ENCODE results near the gene STIMATE.
A peak's percentile ranks its signal among the peaks of the same experiment; 100 is the strongest.

Gene STIMATE

DNA sequence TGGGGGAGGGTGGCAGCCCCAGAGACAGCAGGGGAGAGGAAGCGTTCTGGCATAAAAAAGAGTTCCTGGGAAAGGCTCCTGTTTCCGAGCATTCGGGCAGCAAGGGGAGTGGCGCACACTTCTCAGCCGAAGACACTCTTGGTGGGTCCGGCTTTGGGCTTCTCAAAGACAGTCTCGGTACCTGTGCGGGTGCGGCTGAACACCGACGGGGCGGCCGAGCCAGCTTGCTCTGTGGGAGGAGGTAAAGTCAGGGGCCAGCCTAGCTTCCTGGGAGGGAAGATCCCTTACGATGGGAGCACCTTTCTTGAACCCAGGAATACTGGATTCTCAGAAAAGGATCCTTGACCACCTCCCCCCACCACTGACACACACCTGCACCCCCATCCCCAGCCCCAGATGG lies 64.1 kb downstream of the STIMATE start:
- ChIA-PET CTCF (no interaction called here), POLR2A (ENCODE audit: low non-redundant PET) (no interaction called here)
- no peak for DNase-seq (ENCODE audit: low spot score)
- no peak overlapping the region for H3K27ac ChIP-seq
- TF ChIP-seq, protein P1, sequence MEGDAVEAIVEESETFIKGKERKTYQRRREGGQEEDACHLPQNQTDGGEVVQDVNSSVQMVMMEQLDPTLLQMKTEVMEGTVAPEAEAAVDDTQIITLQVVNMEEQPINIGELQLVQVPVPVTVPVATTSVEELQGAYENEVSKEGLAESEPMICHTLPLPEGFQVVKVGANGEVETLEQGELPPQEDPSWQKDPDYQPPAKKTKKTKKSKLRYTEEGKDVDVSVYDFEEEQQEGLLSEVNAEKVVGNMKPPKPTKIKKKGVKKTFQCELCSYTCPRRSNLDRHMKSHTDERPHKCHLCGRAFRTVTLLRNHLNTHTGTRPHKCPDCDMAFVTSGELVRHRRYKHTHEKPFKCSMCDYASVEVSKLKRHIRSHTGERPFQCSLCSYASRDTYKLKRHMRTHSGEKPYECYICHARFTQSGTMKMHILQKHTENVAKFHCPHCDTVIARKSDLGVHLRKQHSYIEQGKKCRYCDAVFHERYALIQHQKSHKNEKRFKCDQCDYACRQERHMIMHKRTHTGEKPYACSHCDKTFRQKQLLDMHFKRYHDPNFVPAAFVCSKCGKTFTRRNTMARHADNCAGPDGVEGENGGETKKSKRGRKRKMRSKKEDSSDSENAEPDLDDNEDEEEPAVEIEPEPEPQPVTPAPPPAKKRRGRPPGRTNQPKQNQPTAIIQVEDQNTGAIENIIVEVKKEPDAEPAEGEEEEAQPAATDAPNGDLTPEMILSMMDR (conservative IDR thresholded peaks at IDR 0.05; ENCODE audit: low read depth), result no peak

- POLR2A ChIA-PET (ENCODE audit: low non-redundant PET), result no interaction called here
- DNase-seq (ENCODE audit: low spot score), result peak; percentile 60
- peak overlapping the region; percentile 55 for H3K27ac ChIP-seq
- CTCF ChIA-PET, result no interaction called here
- TF ChIP-seq, protein P1 (conservative IDR thresholded peaks at IDR 0.05; ENCODE audit: low read depth), result no peak
Observed at GRCh38 chr3:52831500-52832301, 65.6 kb downstream of the STIMATE start.

GRCh38 chr3:52830535-52831258 lies 66.7 kb downstream of the STIMATE start, which contains the start of gene ITIH4:
ITIH4 (minus strand) TSS chr3:52830672; CDS start chr3:52830642, 30 bp downstream.
- no peak for DNase-seq (ENCODE audit: low spot score)
- ChIA-PET POLR2A (ENCODE audit: low non-redundant PET) (no interaction called here), CTCF (no interaction called here)
- H3K27ac ChIP-seq, result peak within 1 kb of the TSS; percentile 55
- TF ChIP-seq, protein P1 (conservative IDR thresholded peaks at IDR 0.05; ENCODE audit: low read depth), result no peak

GRCh38 chr3:52829906-52830463 lies 67.4 kb downstream of the STIMATE start:
- ChIA-PET CTCF (interaction anchor here (1.0 kb wide), 1 partner anchor 9 kb away, joined by 3 read pairs; no protein-coding TSS in a partner anchor), POLR2A (ENCODE audit: low non-redundant PET) (no interaction called here)
- TF ChIP-seq, protein P1 (conservative IDR thresholded peaks at IDR 0.05; ENCODE audit: low read depth), result no peak
- DNase-seq (ENCODE audit: low spot score), result no peak
- peak overlapping the region; percentile 10; the same call in 1 of the 2 replicates for H3K27ac ChIP-seq

GRCh38 chr3:52829482-52829881 lies 67.9 kb downstream of the STIMATE start:
- H3K27ac ChIP-seq, result no peak overlapping the region
- POLR2A ChIA-PET (ENCODE audit: low non-redundant PET), result no interaction called here

More at GRCh38 chr3:52829482-52829881, 67.9 kb downstream of the STIMATE start:
- CTCF ChIA-PET, result interaction anchor here (1.0 kb wide), 1 partner anchor 9 kb away, joined by 3 read pairs; no protein-coding TSS in a partner anchor
- DNase-seq (ENCODE audit: low spot score), result no peak
- TF ChIP-seq, protein P1 (conservative IDR thresholded peaks at IDR 0.05; ENCODE audit: low read depth), result no peak

Measured in RWPE1 (cell line).